K562 (cell line): ENCODE data around the gene NRM. TPM values are rescaled to one million over a fixed set of nuclear protein-coding genes. Genes with fewer than 3 reads are reported as not detected.
A peak's percentile ranks its signal among the peaks of the same experiment; 100 is the strongest.

Experiments
- DACH1 ChIP-seq: fragments of 450-650 bp; IDR thresholded peaks from 2 replicates; pipeline ENCODE4 v1.6.1; 2018; ENCODE audit not compliant: partially characterized antibody
- ETV1 ChIP-seq: fragments of 450-650 bp; conservative IDR thresholded peaks from 2 replicates; pipeline ENCODE4 v1.6.1; 2016; ENCODE audit warnings: missing genetic modification characterization, control low read depth, low read depth, missing compliant biosample characterization
- FUS ChIP-seq: fragments of 200-400 bp; formaldehyde crosslinking; optimal IDR thresholded peaks from 2 replicates; pipeline ENCODE3; 2017; ENCODE audit warnings: low read depth, low read length
- GABPB1 ChIP-seq: sonication (generic); formaldehyde crosslinking; IDR thresholded peaks from 2 replicates; pipeline ENCODE4 v1.8.0; 2022; ENCODE audit warnings: mild to moderate bottlenecking, missing genetic modification reagents
- ID3 ChIP-seq, 2 experiments: fragments of 250-450 bp in 1 of 2; fragments of 450-650 bp in 1 of 2; sonication (Bioruptor Pico) in 1 of 2; IDR thresholded peaks; 2 replicates each; pipeline versions ENCODE4 v1.6.1 to v1.8.0; 2016 to 2021; ENCODE audit warnings: mild to moderate bottlenecking in 2 of 2, moderate library complexity in 2 of 2, missing compliant biosample characterization in 1 of 2, missing genetic modification characterization in 1 of 2
- KDM1A ChIP-seq, 2 experiments: fragments of 450-650 bp; IDR thresholded peaks; 2 replicates each; pipeline ENCODE4 v1.6.1; 2016; ENCODE audit warnings: mild to moderate bottlenecking in 2 of 2
- MCM3 ChIP-seq: fragments of 450-650 bp; IDR thresholded peaks from 2 replicates; pipeline ENCODE4 v1.6.1; 2016
- NFRKB ChIP-seq: fragments of 450-650 bp; IDR thresholded peaks from 2 replicates; pipeline ENCODE4 v1.6.1; 2016; ENCODE audit warnings: low read depth
- NR1H2 ChIP-seq: sonication (generic); formaldehyde crosslinking; IDR thresholded peaks from 2 replicates; pipeline ENCODE4 v1.4.0; 2020; ENCODE audit warnings: mild to moderate bottlenecking, missing genetic modification reagents
- POLR2A ChIP-seq: fragments of 450-650 bp; conservative IDR thresholded peaks from 2 replicates; pipeline ENCODE4 v1.6.1; 2016
- RBFOX2 ChIP-seq: fragments of 200-400 bp; formaldehyde crosslinking; IDR thresholded peaks from 2 replicates; pipeline ENCODE4 v1.6.1; 2017; ENCODE audit warnings: low read depth, mild to moderate bottlenecking, low read length, moderate library complexity
- SRSF3 ChIP-seq: fragments of 200-400 bp; formaldehyde crosslinking; IDR thresholded peaks from 2 replicates; pipeline ENCODE4 v1.6.1; 2016; ENCODE audit warnings: mild to moderate bottlenecking, low read length, moderate library complexity; ENCODE audit not compliant: insufficient read depth
- SRSF7 ChIP-seq: fragments of 200-400 bp; formaldehyde crosslinking; optimal IDR thresholded peaks from 2 replicates; pipeline ENCODE3; 2017; ENCODE audit warnings: mild to moderate bottlenecking, low read depth, low read length
- SUPT5H ChIP-seq: fragments of 450-650 bp; IDR thresholded peaks from 2 replicates; pipeline ENCODE4 v1.6.1; 2016
- TEAD4 ChIP-seq, 2 experiments: sonication (generic) in 1 of 2; formaldehyde crosslinking in 1 of 2; IDR thresholded peaks; 2 replicates each; pipeline versions ENCODE4 v1.6.1 to v1.8.0; 2012 to 2022; ENCODE audit warnings: borderline replicate concordance in 1 of 2, inconsistent platforms in 1 of 2, low read length in 1 of 2, mild to moderate bottlenecking in 1 of 2, missing genetic modification reagents in 1 of 2
- U2AF1 ChIP-seq: fragments of 200-400 bp; formaldehyde crosslinking; optimal IDR thresholded peaks from 2 replicates; pipeline ENCODE3; 2017; ENCODE audit warnings: mild to moderate bottlenecking, low read depth, low read length, moderate library complexity
- ZBTB1 ChIP-seq: sonication (generic); formaldehyde crosslinking; IDR thresholded peaks from 2 replicates; pipeline ENCODE4 v1.8.1; 2023; ENCODE audit warnings: missing genetic modification reagents, low read depth, mild to moderate bottlenecking, borderline replicate concordance
- ZBTB17 ChIP-seq: fragments of 450-650 bp; formaldehyde crosslinking; IDR thresholded peaks from 2 replicates; pipeline ENCODE4 v1.4.0; 2020; ENCODE audit warnings: mild to moderate bottlenecking
- ZBTB43 ChIP-seq: sonication (generic); formaldehyde crosslinking; IDR thresholded peaks from 2 replicates; pipeline ENCODE4 v1.8.0; 2023; ENCODE audit warnings: mild to moderate bottlenecking, missing genetic modification reagents
- ZC3H4 ChIP-seq: sonication (generic); formaldehyde crosslinking; IDR thresholded peaks from 2 replicates; pipeline ENCODE4 v1.9.0; 2021; ENCODE audit warnings: missing genetic modification reagents, borderline replicate concordance
- ZNF140 ChIP-seq: fragments of 250-450 bp; sonication (Bioruptor Pico); IDR thresholded peaks from 2 replicates; pipeline ENCODE4 v1.8.0; 2021; ENCODE audit warnings: moderate library complexity, mild to moderate bottlenecking, inconsistent platforms
- ZNF143 ChIP-seq: sonication (generic); formaldehyde crosslinking; IDR thresholded peaks from 2 replicates; pipeline ENCODE4 v1.9.0; 2022; ENCODE audit warnings: mild to moderate bottlenecking, missing genetic modification reagents
- ZNF3 ChIP-seq: fragments of 250-450 bp; sonication (Bioruptor Pico); IDR thresholded peaks from 2 replicates; pipeline ENCODE4 v1.5.0; 2021; ENCODE audit warnings: mild to moderate bottlenecking, moderate library complexity
- ZNF551 ChIP-seq: fragments of 250-450 bp; sonication (Bioruptor Pico); IDR thresholded peaks from 2 replicates; pipeline ENCODE4 v1.5.0; 2021; ENCODE audit warnings: mild to moderate bottlenecking, moderate library complexity
- ZNF561 ChIP-seq: fragments of 450-650 bp; formaldehyde crosslinking; conservative IDR thresholded peaks from 2 replicates; pipeline ENCODE4 v1.4.0; 2020; ENCODE audit warnings: mild to moderate bottlenecking, moderate library complexity
- ZNF584 ChIP-seq: fragments of 200-800 bp; sonication (Bioruptor generic); IDR thresholded peaks from 2 replicates; pipeline ENCODE4 v1.6.1; 2016; ENCODE audit warnings: low read depth, mild to moderate bottlenecking, missing genetic modification characterization, missing compliant biosample characterization
- ZNF79 ChIP-seq: fragments of 250-450 bp; sonication (Bioruptor Pico); IDR thresholded peaks from 2 replicates; pipeline ENCODE4 v1.4.0; 2020; ENCODE audit warnings: low read depth, mild to moderate bottlenecking, moderate library complexity
- ZSCAN32 ChIP-seq: fragments of 450-650 bp; formaldehyde crosslinking; IDR thresholded peaks from 2 replicates; pipeline ENCODE4 v1.4.0; 2020; ENCODE audit warnings: mild to moderate bottlenecking, moderate library complexity
- polyA plus RNA-seq, 8 experiments: library from polyadenylated mRNA; depleted of rRNA in 4 of 8; stranded (reverse) in 5 of 8; unstranded in 3 of 8; fragments of >200 nt; fragmentation: Nextera tagmentation in 2 of 8; fragmentation: Illumina TruSeq in 1 of 8; extraction: Ambion mirVana in 2 of 8; extraction: Trizol in 1 of 8; gene quantifications; 2 replicates each; pipeline versions ENCODE4 v1.2.1 to v1.2.3, GENCODE V29; 2011 to 2014; ENCODE audit warnings: inconsistent platforms in 1 of 8, missing spikeins in 1 of 8
- total RNA-seq, 7 experiments: library from RNA; depleted of rRNA in 6 of 7; stranded (reverse); fragments of >200 nt in 6 of 7; fragmentation: Illumina TruSeq in 2 of 7; extraction: Trizol in 2 of 7; gene quantifications; 2 replicates each; pipeline versions ENCODE4 v1.2.1 to v1.2.3, GENCODE V29; 2011 to 2021; ENCODE audit warnings: low replicate concordance in 1 of 7
- TF ChIP-seq, protein P1 (sequence below): fragments of 200-400 bp; formaldehyde crosslinking; IDR thresholded peaks from 2 replicates; pipeline ENCODE4 v1.6.1; 2017; ENCODE audit warnings: mild to moderate bottlenecking, low read depth, low read length, moderate library complexity

Gene NRM
- total and polyA plus RNA-seq, 9 of the 15 experiments (the other 6 are each of a cell fraction or from before 2014, with no cell fraction given), result 9.7 to 58.2 (median 18.1) TPM

DNA sequence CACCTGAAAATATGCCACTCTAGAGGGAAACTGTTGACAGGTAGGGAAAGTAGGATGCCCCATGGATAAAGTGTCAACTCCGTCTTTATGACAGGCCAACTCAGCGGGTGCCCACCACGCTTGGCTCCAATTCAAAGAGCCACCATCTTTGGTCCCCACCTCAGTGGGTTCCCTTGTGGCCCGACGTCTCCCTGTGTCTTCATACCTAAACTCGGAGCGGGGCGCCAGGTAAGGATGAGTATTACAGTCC lies 26.0 kb upstream of the NRM start (continued):
- TF ChIP-seq TEAD4 (IDR thresholded peaks at IDR 0.05; ENCODE audit: low read length) (peak; percentile 9; the same call in 1 of the 2 replicates), TEAD4 (CRISPR knock-in tag; IDR thresholded peaks at IDR 0.05; ENCODE audit: borderline replicate concordance) (no peak), ETV1 (tag) (peak; percentile 25; the same call in 1 of the 2 replicates), ZSCAN32 (CRISPR knock-in tag) (no peak), ZNF79 (CRISPR knock-in tag) (no peak), ZBTB43 (CRISPR knock-in tag) (no peak), NFRKB (peak; percentile 99), FUS (no peak), RBFOX2 (no peak), KDM1A (IDR thresholded peaks at IDR 0.05) (no peak), ZNF3 (CRISPR knock-in tag) (no peak), ZBTB17 (CRISPR knock-in tag) (0 out of 2 replicates have a peak, but pooled peaks have one; percentile 13), DACH1 (no peak), GABPB1 (no peak), MCM3 (no peak), SUPT5H (peak; percentile 49), ZNF143 (CRISPR knock-in tag) (peak; percentile 8; the same call in 1 of the 2 replicates), ID3 (CRISPR knock-in tag; IDR thresholded peaks at IDR 0.05) (no peak), ID3 (tag; IDR thresholded peaks at IDR 0.05) (peak; percentile 58; the same call in 1 of the 2 replicates), ZNF584 (no peak), NR1H2 (CRISPR knock-in tag) (no peak), ZNF561 (CRISPR knock-in tag) (no peak), U2AF1 (peak; percentile 6), ZC3H4 (CRISPR knock-in tag) (0 out of 2 replicates have a peak, but pooled peaks have one; percentile 69), SRSF3 (0 out of 2 replicates have a peak, but pooled peaks have one; percentile 57), SRSF7 (no peak), ZNF551 (no peak), ZBTB1 (no peak), ZNF140 (CRISPR knock-in tag) (no peak), POLR2A (no peak; the same call in none of the 2 replicates)
- TF ChIP-seq, protein P1, sequence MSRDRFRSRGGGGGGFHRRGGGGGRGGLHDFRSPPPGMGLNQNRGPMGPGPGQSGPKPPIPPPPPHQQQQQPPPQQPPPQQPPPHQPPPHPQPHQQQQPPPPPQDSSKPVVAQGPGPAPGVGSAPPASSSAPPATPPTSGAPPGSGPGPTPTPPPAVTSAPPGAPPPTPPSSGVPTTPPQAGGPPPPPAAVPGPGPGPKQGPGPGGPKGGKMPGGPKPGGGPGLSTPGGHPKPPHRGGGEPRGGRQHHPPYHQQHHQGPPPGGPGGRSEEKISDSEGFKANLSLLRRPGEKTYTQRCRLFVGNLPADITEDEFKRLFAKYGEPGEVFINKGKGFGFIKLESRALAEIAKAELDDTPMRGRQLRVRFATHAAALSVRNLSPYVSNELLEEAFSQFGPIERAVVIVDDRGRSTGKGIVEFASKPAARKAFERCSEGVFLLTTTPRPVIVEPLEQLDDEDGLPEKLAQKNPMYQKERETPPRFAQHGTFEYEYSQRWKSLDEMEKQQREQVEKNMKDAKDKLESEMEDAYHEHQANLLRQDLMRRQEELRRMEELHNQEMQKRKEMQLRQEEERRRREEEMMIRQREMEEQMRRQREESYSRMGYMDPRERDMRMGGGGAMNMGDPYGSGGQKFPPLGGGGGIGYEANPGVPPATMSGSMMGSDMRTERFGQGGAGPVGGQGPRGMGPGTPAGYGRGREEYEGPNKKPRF, result no peak
